Measurements from ENCODE around the gene AP1S3. TPM values are rescaled to one million over a fixed set of nuclear protein-coding genes. Genes with fewer than 3 reads are reported as not detected.

Gene AP1S3
- 3.7 and 7.3 TPM in 2 replicates for total RNA-seq

DNA sequence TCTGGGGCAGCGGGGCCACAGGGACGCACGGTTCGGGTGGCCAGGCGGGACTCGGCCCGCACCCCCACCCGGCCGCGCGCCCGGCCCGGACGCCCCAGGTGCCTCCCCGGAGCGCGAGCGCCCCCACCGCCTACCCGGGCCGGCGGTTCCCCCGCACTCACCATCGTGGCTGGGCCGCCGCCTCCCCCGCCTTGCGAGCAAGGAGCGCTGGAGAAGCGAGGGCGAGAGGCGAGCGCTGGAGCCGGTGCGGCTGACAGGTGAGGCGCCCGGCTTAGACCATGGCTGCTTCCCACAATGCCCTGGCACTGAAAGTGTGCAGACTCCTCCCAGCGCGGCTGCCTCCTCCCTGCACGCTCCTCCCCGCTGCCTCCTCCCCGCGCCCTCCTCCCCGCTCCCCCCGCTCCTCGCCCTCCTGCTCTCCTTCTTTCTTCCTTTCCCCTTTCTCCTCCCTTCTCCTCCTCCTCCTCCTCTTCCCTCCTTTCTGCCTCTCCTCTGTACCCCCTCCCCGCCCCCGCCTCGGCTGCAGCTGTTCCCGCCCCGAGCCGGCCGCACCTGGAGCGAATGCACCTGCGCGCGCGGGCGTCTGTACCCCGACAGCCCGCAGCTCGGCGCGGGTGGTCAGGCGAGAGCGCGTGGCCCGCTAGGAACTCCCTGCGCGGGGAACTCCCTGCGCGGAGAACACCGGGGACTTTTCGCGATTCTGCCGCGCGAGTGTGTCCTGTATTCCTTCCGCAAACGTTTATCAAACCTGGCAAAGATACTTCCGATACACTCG lies at the start of gene AP1S3:
Gene AP1S3 (minus strand): TSS at position 296 of the 775 bp plus-strand sequence. CDS start 132 bp downstream, at position 164.

Other genes with a start within 250 kb of the AP1S3 start
- gene SCG2, start 235.2 kb downstream of the AP1S3 start, total RNA-seq, result not detected in 2 replicates
- gene WDFY1, start 107.8 kb upstream of the AP1S3 start, total RNA-seq, result 140 and 141 TPM in 2 replicates
- gene MRPL44, start 119.9 kb upstream of the AP1S3 start, total RNA-seq, result 41.0 and 49.6 TPM in 2 replicates
- gene SERPINE2, start 201.7 kb upstream of the AP1S3 start, total RNA-seq, result 7.8 and 11.2 TPM in 2 replicates